GM10266 (cell line): ENCODE results near the gene CTNNA1.

Experiments used
- DNase-seq: peaks from one replicate; pipeline ENCODE4 v3.0.0; 2012; ENCODE audit errors: extremely low spot score
- TF ChIP-seq, protein P1 (sequence below): IDR thresholded peaks from 2 replicates; pipeline ENCODE4 v1.5.1; 2012; ENCODE audit warnings: mild to moderate bottlenecking, low read depth; ENCODE audit not compliant: control insufficient read depth, insufficient read depth; ENCODE audit errors: missing control alignments

The CTNNA1 gene

DNA sequence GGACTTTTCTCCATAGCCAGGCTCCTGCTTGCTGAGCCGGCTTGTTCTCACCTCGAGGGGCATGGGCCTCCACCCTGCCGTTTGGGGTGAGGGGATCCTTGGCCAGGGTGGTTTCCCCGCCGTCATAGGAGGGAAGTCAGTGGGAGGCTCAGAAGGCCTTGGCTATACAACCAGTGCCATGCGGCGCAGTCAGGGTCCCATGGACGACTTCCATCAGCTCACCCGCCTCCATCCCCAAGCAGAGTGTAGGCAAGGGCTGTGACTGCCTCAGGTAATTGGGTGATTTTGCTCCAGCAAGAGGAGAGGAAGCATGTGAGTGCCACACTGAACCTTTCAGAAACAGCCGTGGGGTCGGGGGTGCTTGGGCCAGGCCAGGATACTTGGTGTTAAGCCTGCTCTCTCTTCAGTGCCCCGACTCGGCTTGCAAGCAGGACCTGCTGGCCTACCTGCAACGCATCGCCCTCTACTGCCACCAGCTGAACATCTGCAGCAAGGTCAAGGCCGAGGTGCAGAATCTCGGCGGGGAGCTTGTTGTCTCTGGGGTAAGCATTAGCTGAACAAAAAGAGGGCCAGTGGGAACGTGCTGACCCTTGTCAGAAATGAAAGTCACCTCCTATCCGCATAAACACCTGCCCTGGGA is 179.1 kb downstream of the CTNNA1 start:
- TF ChIP-seq, protein P1, sequence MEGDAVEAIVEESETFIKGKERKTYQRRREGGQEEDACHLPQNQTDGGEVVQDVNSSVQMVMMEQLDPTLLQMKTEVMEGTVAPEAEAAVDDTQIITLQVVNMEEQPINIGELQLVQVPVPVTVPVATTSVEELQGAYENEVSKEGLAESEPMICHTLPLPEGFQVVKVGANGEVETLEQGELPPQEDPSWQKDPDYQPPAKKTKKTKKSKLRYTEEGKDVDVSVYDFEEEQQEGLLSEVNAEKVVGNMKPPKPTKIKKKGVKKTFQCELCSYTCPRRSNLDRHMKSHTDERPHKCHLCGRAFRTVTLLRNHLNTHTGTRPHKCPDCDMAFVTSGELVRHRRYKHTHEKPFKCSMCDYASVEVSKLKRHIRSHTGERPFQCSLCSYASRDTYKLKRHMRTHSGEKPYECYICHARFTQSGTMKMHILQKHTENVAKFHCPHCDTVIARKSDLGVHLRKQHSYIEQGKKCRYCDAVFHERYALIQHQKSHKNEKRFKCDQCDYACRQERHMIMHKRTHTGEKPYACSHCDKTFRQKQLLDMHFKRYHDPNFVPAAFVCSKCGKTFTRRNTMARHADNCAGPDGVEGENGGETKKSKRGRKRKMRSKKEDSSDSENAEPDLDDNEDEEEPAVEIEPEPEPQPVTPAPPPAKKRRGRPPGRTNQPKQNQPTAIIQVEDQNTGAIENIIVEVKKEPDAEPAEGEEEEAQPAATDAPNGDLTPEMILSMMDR: peak; percentile 7

DNA sequence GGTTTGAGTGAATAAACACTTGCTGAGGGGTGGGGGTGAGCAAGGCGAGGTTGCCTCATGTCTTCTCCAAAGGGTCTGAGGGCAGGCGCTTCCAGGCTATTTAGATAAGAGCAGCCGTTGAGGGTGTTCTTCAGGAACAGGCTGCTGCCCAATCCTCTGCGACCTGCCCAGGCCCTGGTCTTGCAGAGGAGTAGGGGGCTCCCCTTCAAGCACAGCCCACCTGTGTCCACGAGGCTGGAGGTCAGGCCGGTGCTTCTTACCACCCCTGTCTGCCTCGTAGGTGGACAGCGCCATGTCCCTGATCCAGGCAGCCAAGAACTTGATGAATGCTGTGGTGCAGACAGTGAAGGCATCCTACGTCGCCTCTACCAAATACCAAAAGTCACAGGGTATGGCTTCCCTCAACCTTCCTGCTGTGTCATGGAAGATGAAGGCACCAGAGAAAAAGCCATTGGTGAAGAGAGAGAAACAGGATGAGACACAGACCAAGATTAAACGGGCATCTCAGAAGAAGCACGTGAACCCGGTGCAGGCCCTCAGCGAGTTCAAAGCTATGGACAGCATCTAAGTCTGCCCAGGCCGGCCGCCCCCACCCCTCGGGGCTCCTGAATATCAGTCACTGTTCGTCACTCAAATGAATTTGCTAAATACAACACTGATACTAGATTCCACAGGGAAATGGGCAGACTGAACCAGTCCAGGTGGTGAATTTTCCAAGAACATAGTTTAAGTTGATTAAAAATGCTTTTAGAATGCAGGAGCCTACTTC is 180.5 kb downstream of the CTNNA1 start:
- TF ChIP-seq, protein P1: no peak

More for the DNA sequence above, 179.1 kb downstream of the CTNNA1 start:
- DNase-seq: no peak

DNA sequence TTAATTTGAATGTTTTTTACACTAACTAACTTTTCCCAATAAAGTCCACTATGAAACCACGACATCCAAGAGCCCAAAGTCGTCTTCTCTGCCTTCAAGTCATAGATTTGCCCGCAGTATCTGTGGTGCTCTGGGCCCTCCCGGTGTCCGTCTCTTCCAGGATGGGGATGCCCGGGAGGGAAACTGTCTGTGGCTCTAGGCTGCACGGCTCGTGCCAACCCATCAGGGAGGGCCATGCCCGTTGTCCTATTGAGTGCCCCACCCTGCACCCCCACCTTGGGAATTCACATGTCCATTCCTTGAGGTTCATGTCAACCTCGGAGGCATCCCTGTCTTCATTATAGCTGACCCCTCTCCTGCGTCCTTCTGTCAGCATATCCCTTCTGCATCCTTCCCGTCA is 181.7 kb downstream of the CTNNA1 start:
- DNase-seq: no peak
- TF ChIP-seq, protein P1: no peak

More for the DNA sequence above, 180.5 kb downstream of the CTNNA1 start:
- DNase-seq: no peak

DNA sequence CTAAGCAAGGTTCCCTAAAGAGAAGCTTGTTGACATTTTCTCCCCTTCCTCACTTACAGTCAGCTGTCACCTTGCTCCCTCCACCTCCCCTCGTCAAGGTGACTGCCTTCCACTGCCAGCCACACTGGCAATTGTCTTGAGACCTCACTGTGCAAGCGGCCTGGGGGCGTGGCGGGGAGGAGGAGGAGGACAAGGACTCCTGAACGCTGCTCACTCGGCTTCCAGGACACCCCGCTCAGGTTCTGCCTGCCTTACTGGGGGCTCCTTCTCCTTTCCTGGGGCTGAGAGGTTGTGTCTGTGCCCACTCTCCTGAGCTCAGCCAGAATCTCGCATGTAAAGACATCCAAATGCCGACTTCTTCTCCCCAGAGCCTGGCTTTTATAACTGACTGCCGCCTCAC is 182.2 kb downstream of the CTNNA1 start:
- TF ChIP-seq, protein P1: no peak
- no peak for DNase-seq

DNA sequence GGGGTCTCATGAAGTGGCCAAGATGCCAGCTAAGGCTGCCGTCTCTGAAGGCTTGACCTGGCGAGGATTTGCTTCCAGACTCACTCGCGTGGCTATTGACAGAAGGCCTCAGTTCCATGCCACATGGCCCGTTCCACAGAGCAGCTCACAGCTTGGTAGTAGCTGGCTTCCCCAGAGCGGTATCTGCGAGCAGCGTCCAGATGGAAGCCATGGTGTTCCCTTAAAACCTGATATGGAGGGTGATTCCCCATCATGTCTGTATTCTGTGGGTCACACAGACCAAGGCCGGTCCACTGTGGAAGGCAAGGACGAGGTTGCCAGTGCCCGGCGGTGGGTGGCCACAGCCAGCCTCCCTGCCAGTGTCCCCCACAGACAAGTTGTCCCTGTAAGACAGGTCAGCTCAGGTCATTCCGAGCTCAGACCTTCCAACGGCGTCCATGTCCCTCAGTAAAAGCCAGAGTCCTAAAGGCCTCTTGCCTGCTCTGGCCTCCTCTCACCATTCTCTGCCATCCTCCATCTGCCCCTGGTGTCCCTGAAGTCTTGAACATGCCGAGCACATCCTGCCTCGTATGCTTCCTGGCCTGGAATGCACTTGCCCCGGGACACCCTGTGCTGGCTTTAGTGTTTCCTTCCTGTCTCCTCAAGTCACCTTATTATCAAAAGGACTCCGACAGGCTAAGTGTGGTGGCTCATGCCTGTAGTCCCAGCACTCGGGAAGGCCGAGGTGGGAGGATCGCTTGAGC is 183.2 kb downstream of the CTNNA1 start:
- no peak for DNase-seq
- TF ChIP-seq, protein P1: no peak

DNA sequence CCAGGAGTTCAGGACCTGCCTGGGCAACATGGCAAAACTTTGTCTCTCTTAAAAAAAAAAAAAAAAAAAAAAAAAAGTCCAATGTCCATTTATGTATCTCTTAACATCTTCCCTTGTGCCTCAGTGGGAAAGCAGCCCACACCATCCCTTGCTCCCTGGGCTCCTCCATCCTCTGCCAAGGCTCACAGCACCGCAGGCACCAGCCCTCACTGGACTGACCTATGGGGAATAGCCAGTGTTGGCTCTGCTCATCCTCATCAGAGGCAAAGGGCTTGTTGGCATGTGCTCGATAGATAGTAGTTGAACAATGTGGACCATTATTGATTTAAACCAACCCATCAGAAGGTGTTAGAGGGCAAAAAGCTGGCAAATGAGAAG is 183.7 kb downstream of the CTNNA1 start:
- DNase-seq: no peak
- TF ChIP-seq, protein P1: no peak
